Activated CD4-positive, alpha-beta T cell treated with anti-CD3 and anti-CD28 coated beads, Interleukin-2, amount 10 ng/mL, durations not matched to agents 24 days and 14 days (primary cell): Measurements from ENCODE around the gene IQCN. TPM values are rescaled to one million over a fixed set of nuclear protein-coding genes. Genes with fewer than 3 reads are reported as not detected.

Experiments
- DNase-seq: peaks from one replicate; pipeline ENCODE4 v3.0.0; 2022
- H3K27ac Mint-ChIP-seq: one replicate; pipeline ENCODE4 v1.8.0; 2022; ENCODE audit warnings: mild to moderate bottlenecking, mixed read lengths
- H3K27me3 Mint-ChIP-seq: one replicate; pipeline ENCODE4 v1.8.0; 2022; ENCODE audit warnings: mixed read lengths
- H3K36me3 Mint-ChIP-seq: one replicate; pipeline ENCODE4 v1.8.0; 2022; ENCODE audit warnings: low read depth, mild to moderate bottlenecking, mixed read lengths
- H3K4me1 Mint-ChIP-seq: one replicate; pipeline ENCODE4 v1.8.0; 2021; ENCODE audit warnings: mixed read lengths
- H3K4me3 Mint-ChIP-seq: one replicate; pipeline ENCODE4 v1.8.0; 2022; ENCODE audit warnings: mild to moderate bottlenecking, moderate library complexity, mixed read lengths
- H3K9me3 Mint-ChIP-seq: one replicate; pipeline ENCODE4 v1.8.0; 2021; ENCODE audit warnings: mixed read lengths
- intact Hi-C: fragments of 100-400 bp; cut with micrococcal nuclease; formaldehyde crosslinking; loops from one replicate; pipeline ENCODE4 v1.15.1; 2023
- total RNA-seq: library from RNA; stranded (reverse); gene quantifications from 2 replicates; pipeline ENCODE4 v1.2.3, GENCODE V29; 2022

IQCN gene
- total RNA-seq, 1 donor from 2014 or later, result 2.3 TPM

DNA sequence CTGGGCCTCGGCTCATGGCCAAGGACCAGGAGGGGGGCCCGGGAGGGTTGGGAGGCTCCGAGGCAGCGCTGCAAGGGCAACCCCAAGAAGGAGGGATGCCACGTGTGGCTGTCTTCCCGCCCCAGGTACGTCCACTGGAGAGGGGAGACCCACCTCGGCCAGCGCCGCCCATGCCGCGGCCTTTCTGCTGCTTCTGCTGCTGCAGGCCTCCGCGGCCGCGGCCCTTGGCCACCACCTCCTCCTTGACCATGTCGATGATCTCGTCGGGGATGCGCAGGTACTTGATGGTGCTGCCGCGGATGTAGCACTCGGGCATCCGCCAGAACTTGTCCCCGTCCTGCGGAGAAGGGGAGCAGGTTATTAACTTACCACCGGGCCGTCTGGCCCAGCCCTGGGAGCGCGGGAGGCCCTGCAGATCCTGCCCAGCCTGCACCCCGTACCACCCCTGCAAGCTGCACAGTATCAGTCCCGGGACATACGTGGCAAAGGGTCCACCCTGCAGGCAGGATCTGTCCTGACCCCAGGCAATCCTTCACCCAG is 35.3 kb upstream of the IQCN start:
- Mint-ChIP-seq H3K27me3 (no peaks in the 10 kb centered on the region), H3K36me3 (peaks cover 41% of the 10 kb centered on the region), H3K27ac (no peak overlapping the region), H3K9me3 (no peaks in the 10 kb centered on the region), H3K4me1 (peaks cover 33% of the 10 kb centered on the region), H3K4me3 (no peak overlapping the region)
- intact Hi-C loops, result no loop called here
- no peak for DNase-seq

DNA sequence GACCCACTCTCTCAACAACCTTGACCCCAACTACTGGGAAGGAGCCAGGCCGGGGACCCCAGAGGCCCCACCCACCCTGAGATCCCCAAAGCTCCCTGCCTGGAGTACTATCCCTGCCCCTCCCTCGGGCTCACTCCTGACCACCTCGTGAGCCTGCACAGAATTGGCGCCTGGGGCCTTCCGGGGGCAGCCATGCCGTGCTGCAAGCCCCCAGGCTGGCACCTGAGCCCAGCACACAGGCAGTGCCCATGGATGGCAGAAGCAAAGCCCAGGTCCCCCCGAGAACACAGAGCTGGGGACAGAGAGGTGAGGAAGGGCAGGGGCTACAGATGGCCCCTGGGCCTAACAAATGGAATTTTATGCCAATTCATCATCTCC is 34.7 kb upstream of the IQCN start:
- Mint-ChIP-seq H3K27ac (no peak overlapping the region), H3K27me3 (no peaks in the 10 kb centered on the region)
- intact Hi-C loops, result no loop called here

DNA sequence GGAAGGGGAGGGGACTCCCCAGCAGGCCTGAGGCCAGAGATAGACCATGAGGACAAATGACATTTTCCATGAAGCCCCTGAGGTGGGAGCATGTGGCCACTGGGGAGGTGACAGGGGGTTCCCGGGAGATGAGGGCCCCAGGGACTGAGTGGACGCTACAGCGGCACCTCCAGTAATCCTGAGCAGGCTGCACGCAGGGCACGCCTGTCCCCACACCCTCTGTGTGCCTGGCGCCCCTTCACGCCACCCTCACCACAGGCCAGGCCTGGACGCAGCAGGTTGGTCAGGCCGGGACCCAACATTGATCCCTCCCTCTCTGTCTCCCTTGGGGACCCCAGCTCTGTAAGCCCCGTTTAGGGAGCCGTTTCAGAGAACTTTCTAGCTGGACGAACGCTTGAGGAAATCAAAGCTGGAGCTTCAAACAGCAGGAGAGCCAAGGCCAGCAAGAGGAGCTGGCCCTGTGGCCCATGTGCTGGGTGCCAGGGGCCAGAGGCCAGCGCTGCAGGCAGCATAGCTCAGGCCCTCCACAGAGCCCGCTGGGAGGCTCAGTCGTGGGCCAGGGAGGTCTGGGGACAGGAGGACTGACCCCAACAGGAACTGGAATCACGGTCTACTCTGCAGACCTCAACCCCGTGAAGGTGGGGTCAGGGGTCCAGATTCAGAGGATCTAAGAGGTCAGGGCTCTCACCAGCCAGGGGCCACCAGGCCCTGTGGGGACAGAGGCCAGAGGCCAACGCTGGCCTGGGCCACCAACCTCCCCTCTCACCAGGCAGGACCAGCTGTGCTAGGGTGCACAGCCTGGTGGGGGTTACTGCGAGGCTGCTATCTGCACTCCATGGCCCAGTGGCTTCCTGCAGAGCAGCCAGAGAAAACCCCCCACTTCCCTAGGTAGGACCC is 34.0 kb upstream of the IQCN start:
- no peak overlapping the region for H3K27ac Mint-ChIP-seq
- H3K4me3 Mint-ChIP-seq, result no peak overlapping the region
- intact Hi-C loops, result no loop called here
- peaks cover 43% of the 10 kb centered on the region for H3K36me3 Mint-ChIP-seq
- DNase-seq, result no peak
- H3K4me1 Mint-ChIP-seq, result peaks cover 46% of the 10 kb centered on the region
- H3K9me3 Mint-ChIP-seq, result no peaks in the 10 kb centered on the region
- H3K27me3 Mint-ChIP-seq, result no peaks in the 10 kb centered on the region

More for the DNA sequence above, 34.7 kb upstream of the IQCN start:
- Mint-ChIP-seq H3K4me3 (no peak overlapping the region), H3K9me3 (no peaks in the 10 kb centered on the region), H3K4me1 (peaks cover 40% of the 10 kb centered on the region), H3K36me3 (peaks cover 44% of the 10 kb centered on the region)
- no peak for DNase-seq

DNA sequence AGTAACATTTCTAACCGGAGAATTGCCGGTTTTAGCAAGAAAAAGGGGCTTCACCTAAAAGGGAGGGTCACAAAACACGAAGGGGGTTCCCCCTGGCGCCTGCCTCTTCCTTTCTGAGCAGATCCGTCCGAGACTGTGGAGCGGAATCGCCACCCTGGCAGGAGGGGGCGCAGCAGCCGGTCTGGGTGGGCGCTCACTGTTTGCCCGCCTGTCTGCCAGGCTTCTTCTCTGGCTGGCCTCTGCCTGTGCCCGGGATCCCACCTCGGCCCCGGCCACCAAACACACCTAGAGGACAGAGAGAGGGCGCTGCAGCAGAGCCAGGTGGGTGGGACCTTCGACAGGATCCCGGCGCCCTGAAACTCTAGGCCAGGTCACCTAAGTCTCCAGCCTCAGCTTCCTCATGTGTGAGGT is 33.0 kb upstream of the IQCN start:
- peaks cover 42% of the 10 kb centered on the region for H3K4me1 Mint-ChIP-seq
- DNase-seq, result no peak

DNA sequence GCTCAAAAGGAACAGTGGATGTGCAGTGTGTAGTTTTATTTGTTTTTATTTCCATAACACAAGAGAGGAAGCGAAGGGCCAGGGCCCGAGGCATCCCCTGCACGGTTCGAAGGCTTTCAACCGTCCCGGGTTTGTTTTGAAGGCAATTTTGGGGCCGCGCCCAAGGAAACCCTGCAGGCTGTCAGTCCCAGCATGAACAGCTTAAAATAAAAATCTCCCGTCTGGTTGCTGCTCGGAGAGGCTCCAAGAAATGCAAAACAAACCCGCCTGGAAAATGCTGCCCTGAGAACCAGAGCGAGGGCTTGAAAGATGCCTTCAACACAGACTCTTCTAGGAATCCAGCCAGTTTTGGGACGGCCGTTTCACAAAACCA is 32.6 kb upstream of the IQCN start:
- Mint-ChIP-seq H3K27me3 (no peaks in the 10 kb centered on the region), H3K4me3 (peak overlapping the region; percentile 94), H3K4me1 (peaks cover 42% of the 10 kb centered on the region), H3K27ac (peak overlapping the region; percentile 98), H3K36me3 (peaks cover 37% of the 10 kb centered on the region), H3K9me3 (no peaks in the 10 kb centered on the region)
- intact Hi-C loops, result no loop called here
- DNase-seq, result peak; percentile 75

More for the DNA sequence above, 33.0 kb upstream of the IQCN start:
- Mint-ChIP-seq H3K36me3 (peaks cover 37% of the 10 kb centered on the region), H3K9me3 (no peaks in the 10 kb centered on the region), H3K4me3 (peak overlapping the region; percentile 94), H3K27me3 (no peaks in the 10 kb centered on the region), H3K27ac (peak overlapping the region; percentile 98)
- intact Hi-C loops, result no loop called here

DNA sequence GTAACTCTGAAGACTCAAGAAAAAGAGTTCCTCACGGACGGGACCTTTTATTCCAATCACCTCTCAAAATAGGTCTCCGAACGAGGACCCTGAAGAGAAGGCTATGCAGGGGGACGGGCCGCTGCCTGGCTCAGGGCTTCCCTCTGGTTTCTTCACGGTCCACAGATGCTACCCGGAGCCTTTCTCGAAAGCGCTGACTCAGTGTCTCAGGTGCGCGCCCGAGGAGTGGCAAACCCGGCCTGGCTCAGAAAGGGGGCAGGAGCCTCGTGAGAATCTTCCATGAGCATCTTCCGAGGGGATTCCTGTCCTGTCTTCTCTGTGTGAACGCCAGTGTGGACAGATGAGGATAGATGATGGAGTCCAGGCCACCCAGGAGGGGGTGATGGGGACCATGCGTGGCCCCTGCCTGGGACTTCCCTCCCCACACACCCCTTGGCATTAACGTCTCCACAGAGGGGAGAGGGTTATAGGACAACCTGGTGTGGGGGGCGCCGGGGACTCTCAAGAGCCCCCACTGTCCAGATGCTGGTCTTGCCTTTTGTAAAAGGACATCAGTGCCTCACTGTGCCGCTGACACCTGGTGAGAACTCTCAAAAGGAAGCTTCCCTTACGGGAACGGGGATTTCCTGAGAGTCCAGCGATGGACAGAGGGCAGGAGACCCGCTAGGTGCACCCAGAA is 32.1 kb upstream of the IQCN start:
- H3K27ac Mint-ChIP-seq, result peak overlapping the region; percentile 98
- H3K4me1 Mint-ChIP-seq, result peaks cover 45% of the 10 kb centered on the region

DNA sequence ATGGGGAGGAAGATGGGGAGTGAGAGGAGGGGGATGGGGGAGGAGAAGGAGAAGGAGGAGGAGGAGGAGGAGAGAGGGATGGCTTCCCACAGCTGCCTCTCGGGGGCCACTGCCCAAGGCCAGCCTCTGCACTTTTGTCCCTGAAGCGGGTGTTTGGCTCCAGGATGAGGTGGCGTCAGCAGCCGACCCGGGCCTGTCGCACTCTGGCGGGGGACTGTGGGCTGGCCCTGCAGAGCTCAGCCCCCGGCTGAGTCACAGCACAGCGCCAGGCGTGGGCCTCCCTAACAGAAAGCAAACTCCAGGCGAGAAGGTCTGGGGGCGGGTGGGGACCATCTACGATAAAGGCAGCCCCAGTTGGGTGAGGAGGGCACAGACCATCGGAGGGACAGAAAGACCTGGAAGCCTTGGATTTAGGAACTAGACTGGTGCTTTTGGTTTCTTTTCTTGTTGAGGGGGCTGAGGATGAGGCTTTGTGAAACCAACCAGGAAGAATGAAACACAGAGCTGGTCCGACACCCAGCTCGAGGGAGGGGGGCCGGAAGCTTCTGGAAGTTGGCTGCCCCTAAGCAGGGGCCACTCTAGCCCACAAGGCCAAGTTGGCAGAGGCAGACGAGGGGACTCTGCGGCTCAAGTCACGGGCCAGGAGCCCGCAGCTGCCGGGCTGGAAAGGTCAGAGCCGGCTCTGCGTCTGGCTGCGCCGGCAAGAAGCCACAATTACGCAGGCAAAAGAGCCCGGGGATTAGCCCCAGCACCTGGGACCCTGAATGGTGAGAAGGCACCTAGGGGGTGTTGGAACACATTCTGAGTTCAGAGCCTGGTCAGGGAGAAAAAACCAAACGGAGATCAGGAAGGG is 30.4 kb upstream of the IQCN start:
- Mint-ChIP-seq H3K9me3 (no peaks in the 10 kb centered on the region), H3K36me3 (peaks cover 37% of the 10 kb centered on the region), H3K4me3 (peak overlapping the region; percentile 94), H3K27ac (peak overlapping the region; percentile 98), H3K4me1 (peaks cover 43% of the 10 kb centered on the region), H3K27me3 (no peaks in the 10 kb centered on the region)
- intact Hi-C loops, result loop anchor here (1.0 kb wide), 3 partner anchors 14 to 25 kb away; partner anchors contain the start of gene LSM4
- peak; percentile 94 for DNase-seq

More for the DNA sequence above, 32.1 kb upstream of the IQCN start:
- intact Hi-C loops, result no loop called here
- no peak for DNase-seq
- Mint-ChIP-seq H3K4me3 (peak overlapping the region; percentile 94), H3K36me3 (peaks cover 37% of the 10 kb centered on the region), H3K27me3 (no peaks in the 10 kb centered on the region), H3K9me3 (no peaks in the 10 kb centered on the region)

DNA sequence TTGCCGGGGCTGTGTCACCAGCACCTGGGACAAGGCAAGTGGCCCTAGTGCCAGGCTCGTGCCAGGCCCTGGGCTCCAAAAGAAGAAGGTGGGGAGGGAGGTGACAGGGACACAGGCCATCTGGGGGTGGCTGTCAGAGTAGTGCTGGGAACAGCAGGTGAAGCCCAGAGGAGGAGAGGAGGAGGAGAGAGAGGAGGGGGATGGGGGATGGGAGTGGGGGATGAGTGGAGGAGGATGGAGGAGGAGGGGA is 29.9 kb upstream of the IQCN start:
- peak overlapping the region; percentile 98 for H3K27ac Mint-ChIP-seq
- peaks cover 45% of the 10 kb centered on the region for H3K4me1 Mint-ChIP-seq
- no peaks in the 10 kb centered on the region for H3K27me3 Mint-ChIP-seq
- H3K9me3 Mint-ChIP-seq, result no peaks in the 10 kb centered on the region
- H3K4me3 Mint-ChIP-seq, result peak overlapping the region; percentile 94
- intact Hi-C loops, result loop anchor here (1.0 kb wide), 3 partner anchors 14 to 25 kb away; partner anchors contain the start of gene LSM4
- DNase-seq, result peak; percentile 80
- peaks cover 37% of the 10 kb centered on the region for H3K36me3 Mint-ChIP-seq

DNA sequence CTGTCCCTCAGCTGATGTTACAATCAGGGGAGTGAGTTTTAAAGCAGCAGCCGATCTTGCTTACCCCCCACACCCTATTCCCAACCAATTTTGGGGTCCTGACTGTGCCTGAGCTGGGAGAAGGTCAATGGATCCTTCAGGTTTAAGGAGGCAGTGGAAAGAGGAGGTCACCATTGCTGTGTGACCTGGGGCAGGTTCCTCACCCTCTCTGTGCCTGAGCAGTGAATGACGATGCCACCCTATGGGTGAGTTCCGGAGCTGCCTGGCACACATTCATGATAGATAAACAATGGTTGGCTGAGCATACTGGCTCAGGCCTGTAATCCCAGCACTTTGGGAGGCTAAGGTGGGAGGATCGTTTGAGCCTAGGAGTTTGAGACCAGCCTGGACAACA is 27.5 kb upstream of the IQCN start:
- H3K9me3 Mint-ChIP-seq, result no peaks in the 10 kb centered on the region
- H3K4me3 Mint-ChIP-seq, result peak overlapping the region; percentile 30
- H3K4me1 Mint-ChIP-seq, result peaks cover 49% of the 10 kb centered on the region
- intact Hi-C loops, result no loop called here
- DNase-seq, result no peak
- H3K27ac Mint-ChIP-seq, result peak overlapping the region; percentile 76
- H3K36me3 Mint-ChIP-seq, result peaks cover 35% of the 10 kb centered on the region
- no peaks in the 10 kb centered on the region for H3K27me3 Mint-ChIP-seq

DNA sequence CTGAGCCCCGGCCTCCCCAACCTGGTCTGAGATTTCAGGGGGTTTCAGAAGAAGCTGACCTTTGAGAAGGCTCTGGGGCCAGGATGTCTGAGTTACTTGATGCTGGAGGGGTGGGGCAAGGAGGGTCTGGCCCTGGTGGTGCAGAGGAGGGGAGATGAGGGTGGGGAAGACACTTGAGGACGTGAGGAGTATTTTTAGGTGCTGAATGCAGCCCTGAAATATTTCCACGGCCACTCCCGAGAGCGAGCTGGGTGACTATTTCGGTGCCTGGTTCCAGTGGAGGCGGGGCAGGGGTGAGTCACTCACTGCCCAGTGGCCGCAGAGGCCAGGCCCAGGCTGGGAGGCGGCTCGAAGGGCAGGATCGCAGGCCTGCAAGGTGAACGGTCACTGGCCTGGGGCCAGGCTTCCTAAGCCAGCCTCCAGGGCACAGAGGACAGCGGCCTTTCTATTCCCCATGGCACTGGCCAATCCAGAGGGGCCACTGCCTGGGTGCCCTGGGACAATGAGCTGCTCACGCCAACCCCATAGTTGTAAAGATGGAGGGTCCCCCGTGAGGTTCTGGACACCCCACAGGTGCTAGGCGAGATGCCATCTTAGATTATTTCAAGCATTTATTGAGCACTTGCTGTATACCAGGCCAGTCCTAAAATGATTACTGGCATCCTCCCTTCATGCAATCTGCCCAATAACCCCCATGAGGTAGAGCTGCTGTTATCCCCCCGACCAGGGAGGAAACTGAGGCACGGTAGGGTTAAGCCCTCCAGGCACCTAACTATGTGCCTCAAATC is 26.9 kb upstream of the IQCN start:
- Mint-ChIP-seq H3K27me3 (no peaks in the 10 kb centered on the region), H3K36me3 (peaks cover 31% of the 10 kb centered on the region), H3K4me1 (peaks cover 52% of the 10 kb centered on the region), H3K4me3 (peak overlapping the region; percentile 30), H3K9me3 (peaks cover 2% of the 10 kb centered on the region), H3K27ac (peak overlapping the region; percentile 76)
- intact Hi-C loops, result no loop called here
- no peak for DNase-seq

DNA sequence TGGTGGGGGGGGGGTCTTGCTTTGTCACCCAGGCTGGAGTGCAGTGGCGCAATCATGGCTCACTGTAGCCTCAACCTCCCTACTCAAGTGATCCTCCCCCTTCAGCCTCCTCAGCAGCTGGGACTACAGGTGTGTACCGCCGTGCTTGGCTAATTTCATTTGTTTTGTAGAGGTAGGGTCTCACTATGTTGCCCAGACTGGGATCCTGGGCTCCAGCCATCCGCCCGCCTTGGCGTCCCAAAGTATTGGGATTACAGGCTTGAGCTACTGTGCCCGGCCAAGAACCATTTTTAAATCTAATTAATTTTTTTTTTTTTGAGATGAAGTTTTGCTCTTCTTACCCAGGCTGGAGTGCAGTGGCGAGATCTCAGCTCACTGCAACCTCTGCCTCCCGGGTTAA is 25.4 kb upstream of the IQCN start:
- Mint-ChIP-seq H3K27me3 (no peaks in the 10 kb centered on the region), H3K9me3 (peaks cover 15% of the 10 kb centered on the region), H3K4me1 (peaks cover 56% of the 10 kb centered on the region), H3K4me3 (no peak overlapping the region), H3K27ac (no peak overlapping the region), H3K36me3 (peaks cover 37% of the 10 kb centered on the region)
- intact Hi-C loops, result loop anchor here (10.0 kb wide), 1 partner anchor 295 kb away; the partner anchor contains the start of gene ARRDC2
- DNase-seq, result no peak

DNA sequence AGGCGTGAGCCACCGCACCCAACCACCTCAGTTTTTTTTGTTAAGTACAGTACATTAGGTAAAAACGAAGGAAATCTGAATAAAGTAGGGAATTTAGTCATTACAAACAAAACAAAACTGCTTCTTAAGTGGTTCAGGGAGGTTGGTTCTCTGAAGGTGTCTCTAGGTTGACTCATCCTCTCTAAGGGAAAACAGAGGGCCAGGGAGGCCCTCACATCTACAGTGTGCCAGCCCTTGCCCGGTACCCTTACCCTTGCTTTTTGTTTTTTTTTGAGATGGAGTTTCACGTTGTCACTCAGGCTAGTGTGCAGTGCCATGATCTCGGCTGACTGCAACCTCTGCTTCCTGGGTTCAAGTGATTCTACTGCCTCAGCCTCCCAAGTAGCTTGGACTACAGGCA is 24.3 kb upstream of the IQCN start:
- DNase-seq, result no peak
- peak overlapping the region; percentile 39 for H3K4me3 Mint-ChIP-seq
- no peaks in the 10 kb centered on the region for H3K27me3 Mint-ChIP-seq
- peaks cover 15% of the 10 kb centered on the region for H3K9me3 Mint-ChIP-seq
- peaks cover 54% of the 10 kb centered on the region for H3K4me1 Mint-ChIP-seq
- H3K36me3 Mint-ChIP-seq, result peaks cover 31% of the 10 kb centered on the region
- H3K27ac Mint-ChIP-seq, result peak overlapping the region; percentile 89
- intact Hi-C loops, result loop anchor here (10.0 kb wide), 1 partner anchor 294 kb away; the partner anchor contains the start of gene ARRDC2

DNA sequence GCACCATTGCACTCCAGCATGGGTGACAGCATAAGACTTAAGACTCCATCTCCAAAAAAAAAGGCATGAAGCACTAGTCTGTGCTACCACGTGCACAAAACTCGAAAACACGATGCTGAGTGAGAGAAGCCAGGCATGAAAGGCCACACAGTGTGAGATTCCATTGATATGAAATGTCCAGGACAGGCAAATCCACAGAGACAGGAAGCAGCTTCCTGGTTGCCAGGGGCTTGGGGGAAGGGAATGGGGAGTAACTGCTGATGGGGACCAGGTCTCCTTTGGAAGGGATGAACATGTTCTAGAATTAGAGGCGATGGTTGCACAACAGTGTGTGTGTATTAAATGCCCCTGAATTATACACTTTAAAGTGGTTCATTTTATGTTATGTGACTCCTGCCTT is 23.1 kb upstream of the IQCN start:
- no peak for DNase-seq
- H3K36me3 Mint-ChIP-seq, result peaks cover 27% of the 10 kb centered on the region
- H3K27ac Mint-ChIP-seq, result peak overlapping the region; percentile 49
- intact Hi-C loops, result loop anchor here (10.0 kb wide), 1 partner anchor 293 kb away; the partner anchor contains the start of gene ARRDC2
- peaks cover 56% of the 10 kb centered on the region for H3K4me1 Mint-ChIP-seq
- no peaks in the 10 kb centered on the region for H3K27me3 Mint-ChIP-seq
- no peak overlapping the region for H3K4me3 Mint-ChIP-seq
- H3K9me3 Mint-ChIP-seq, result peaks cover 15% of the 10 kb centered on the region
